GM08714 (cell line): Measurements from ENCODE around the gene CCDC57.

ENCODE experiments used
- H3K4me3 ChIP-seq: fragments of 200-500 bp; sonication (Bioruptor generic); 2 replicates; pipeline ENCODE4 v1.5.1; 2014; ENCODE audit warnings: mild to moderate bottlenecking, low read length, inconsistent platforms
- ZNF274 ChIP-seq: IDR thresholded peaks from 2 replicates; pipeline ENCODE4 v1.6.1; 2012; ENCODE audit warnings: mild to moderate bottlenecking, low read depth, low read length

The CCDC57 gene

GRCh38 chr17:82161216-82161615 lies 51.4 kb downstream of the CCDC57 start:
- TF ChIP-seq ZNF274 = no peak

GRCh38 chr17:82160075-82160474 lies 52.6 kb downstream of the CCDC57 start:
- no peak overlapping the region for H3K4me3 ChIP-seq
- TF ChIP-seq ZNF274 = no peak

More at GRCh38 chr17:82161216-82161615, 51.4 kb downstream of the CCDC57 start:
- H3K4me3 ChIP-seq = no peak overlapping the region

- no peak overlapping the region for H3K4me3 ChIP-seq
- TF ChIP-seq ZNF274 = no peak
Measured at GRCh38 chr17:82158825-82159224, 53.8 kb downstream of the CCDC57 start.

GRCh38 chr17:82157046-82158035 lies 55.3 kb downstream of the CCDC57 start:
- TF ChIP-seq ZNF274 = no peak
- no peak overlapping the region for H3K4me3 ChIP-seq

- no peak for TF ChIP-seq ZNF274
- no peak overlapping the region for H3K4me3 ChIP-seq
Measured at GRCh38 chr17:82156284-82156925, 56.2 kb downstream of the CCDC57 start.

GRCh38 chr17:82155606-82156005 lies 57.0 kb downstream of the CCDC57 start:
- H3K4me3 ChIP-seq = no peak overlapping the region
- no peak for TF ChIP-seq ZNF274

GRCh38 chr17:82154881-82155331 lies 57.7 kb downstream of the CCDC57 start:
- no peak overlapping the region for H3K4me3 ChIP-seq
- TF ChIP-seq ZNF274 = no peak

- no peak for TF ChIP-seq ZNF274
Measured at GRCh38 chr17:82153745-82154375, 58.8 kb downstream of the CCDC57 start.

GRCh38 chr17:82153295-82153691 lies 59.3 kb downstream of the CCDC57 start:
- no peak overlapping the region for H3K4me3 ChIP-seq
- no peak for TF ChIP-seq ZNF274

More at GRCh38 chr17:82153745-82154375, 58.8 kb downstream of the CCDC57 start:
- no peak overlapping the region for H3K4me3 ChIP-seq

GRCh38 chr17:82152556-82153294 lies 59.9 kb downstream of the CCDC57 start:
- H3K4me3 ChIP-seq = no peak overlapping the region
- no peak for TF ChIP-seq ZNF274

GRCh38 chr17:82152114-82152513 lies 60.5 kb downstream of the CCDC57 start:
- TF ChIP-seq ZNF274 = no peak
- H3K4me3 ChIP-seq = no peak overlapping the region

- TF ChIP-seq ZNF274 = no peak
Measured at GRCh38 chr17:82151106-82151957, 61.3 kb downstream of the CCDC57 start.

GRCh38 chr17:82149401-82150099 lies 63.1 kb downstream of the CCDC57 start:
- no peak for TF ChIP-seq ZNF274
- no peak overlapping the region for H3K4me3 ChIP-seq

More at GRCh38 chr17:82151106-82151957, 61.3 kb downstream of the CCDC57 start:
- no peak overlapping the region for H3K4me3 ChIP-seq
